ENCODE measurements around the gene ZNHIT6.

The ZNHIT6 gene

GRCh38 chr1:85672031-85672660, 36.1 kb downstream of the ZNHIT6 start:
- TF ChIP-seq YY1 (IDR thresholded peaks at IDR 0.05; ENCODE audit: low read depth), result no peak
- TF ChIP-seq, protein P1, sequence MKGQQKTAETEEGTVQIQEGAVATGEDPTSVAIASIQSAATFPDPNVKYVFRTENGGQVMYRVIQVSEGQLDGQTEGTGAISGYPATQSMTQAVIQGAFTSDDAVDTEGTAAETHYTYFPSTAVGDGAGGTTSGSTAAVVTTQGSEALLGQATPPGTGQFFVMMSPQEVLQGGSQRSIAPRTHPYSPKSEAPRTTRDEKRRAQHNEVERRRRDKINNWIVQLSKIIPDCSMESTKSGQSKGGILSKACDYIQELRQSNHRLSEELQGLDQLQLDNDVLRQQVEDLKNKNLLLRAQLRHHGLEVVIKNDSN (IDR thresholded peaks at IDR 0.05), result no peak

GRCh38 chr1:85665932-85666331, 42.3 kb downstream of the ZNHIT6 start:
- no peak for TF ChIP-seq TEAD4 (IDR thresholded peaks at IDR 0.05)
- no peak for TF ChIP-seq TCF12 (IDR thresholded peaks at IDR 0.05; ENCODE audit: low read depth)
- no peak for TF ChIP-seq YY1 (IDR thresholded peaks at IDR 0.05; ENCODE audit: low read depth)
- no peak for TF ChIP-seq NFIC (IDR thresholded peaks at IDR 0.05)
- TF ChIP-seq FOXM1 (IDR thresholded peaks at IDR 0.05; ENCODE audit: borderline replicate concordance, low read depth), result no peak
- TF ChIP-seq MAX (IDR thresholded peaks at IDR 0.05), result no peak
- TF ChIP-seq TAF1 (IDR thresholded peaks at IDR 0.05; ENCODE audit: low read depth), result no peak
- no peak for TF ChIP-seq ZBTB7A (IDR thresholded peaks at IDR 0.05; ENCODE audit: low read depth)
- no peak for TF ChIP-seq CEBPB (IDR thresholded peaks at IDR 0.05)
- no peak for TF ChIP-seq RAD21 (IDR thresholded peaks at IDR 0.05; ENCODE audit: low read depth)
- TF ChIP-seq EGR1 (IDR thresholded peaks at IDR 0.05), result no peak
- no peak for TF ChIP-seq REST (IDR thresholded peaks at IDR 0.05; ENCODE audit: low read depth)
- TF ChIP-seq, protein P1 (IDR thresholded peaks at IDR 0.05), result no peak
- TF ChIP-seq CREB1 (IDR thresholded peaks at IDR 0.05; ENCODE audit: low read depth), result no peak
- no peak for TF ChIP-seq EP300 (IDR thresholded peaks at IDR 0.05; ENCODE audit: borderline replicate concordance)

GRCh38 chr1:85663382-85663781, 44.9 kb downstream of the ZNHIT6 start:
- TF ChIP-seq CEBPB (IDR thresholded peaks at IDR 0.05) (no peak), YY1 (IDR thresholded peaks at IDR 0.05; ENCODE audit: low read depth) (no peak), REST (IDR thresholded peaks at IDR 0.05; ENCODE audit: low read depth) (no peak), FOXM1 (IDR thresholded peaks at IDR 0.05; ENCODE audit: borderline replicate concordance, low read depth) (no peak), EGR1 (IDR thresholded peaks at IDR 0.05) (no peak), ZBTB7A (IDR thresholded peaks at IDR 0.05; ENCODE audit: low read depth) (no peak), NFIC (IDR thresholded peaks at IDR 0.05) (no peak), TAF1 (IDR thresholded peaks at IDR 0.05; ENCODE audit: low read depth) (no peak), TCF12 (IDR thresholded peaks at IDR 0.05; ENCODE audit: low read depth) (no peak)
- TF ChIP-seq, protein P1 (IDR thresholded peaks at IDR 0.05), result no peak

DNA sequence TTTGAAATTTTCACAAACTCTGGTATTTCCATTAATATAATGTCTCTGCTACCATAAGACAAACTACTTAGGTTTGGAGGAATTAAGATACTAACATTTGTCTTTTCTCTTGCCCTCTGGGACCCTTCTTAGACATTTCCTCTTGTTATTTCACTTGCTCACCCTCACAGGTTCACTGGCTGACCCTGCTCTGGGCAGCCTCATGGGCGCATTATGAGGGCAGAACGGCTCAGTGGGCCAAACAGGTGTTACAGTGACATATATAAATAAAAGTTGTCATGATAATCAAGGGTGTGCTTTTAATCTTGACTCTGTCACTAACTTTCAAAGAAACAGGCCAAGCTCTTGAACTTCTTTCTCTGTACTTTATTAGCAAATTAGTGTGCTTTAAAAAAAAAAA, 46.5 kb downstream of the ZNHIT6 start:
- TF ChIP-seq EP300 (IDR thresholded peaks at IDR 0.05; ENCODE audit: borderline replicate concordance), result no peak
- no peak for TF ChIP-seq NFIC (IDR thresholded peaks at IDR 0.05)
- TF ChIP-seq TCF12 (IDR thresholded peaks at IDR 0.05; ENCODE audit: low read depth), result no peak
- TF ChIP-seq EGR1 (IDR thresholded peaks at IDR 0.05), result no peak

- TF ChIP-seq TAF1 (IDR thresholded peaks at IDR 0.05; ENCODE audit: low read depth) (no peak), RAD21 (IDR thresholded peaks at IDR 0.05; ENCODE audit: low read depth) (no peak), NFIC (IDR thresholded peaks at IDR 0.05) (no peak), CEBPB (IDR thresholded peaks at IDR 0.05) (no peak), EGR1 (IDR thresholded peaks at IDR 0.05) (no peak)
Measured at GRCh38 chr1:85660541-85660940, 47.7 kb downstream of the ZNHIT6 start.

GRCh38 chr1:85659174-85659573, 49.1 kb downstream of the ZNHIT6 start:
- no peak for TF ChIP-seq MAX (IDR thresholded peaks at IDR 0.05)
- TF ChIP-seq TEAD4 (IDR thresholded peaks at IDR 0.05), result no peak
- TF ChIP-seq TAF1 (IDR thresholded peaks at IDR 0.05; ENCODE audit: low read depth), result no peak
- TF ChIP-seq, protein P1 (IDR thresholded peaks at IDR 0.05), result no peak
- no peak for TF ChIP-seq NFIC (IDR thresholded peaks at IDR 0.05)
- no peak for TF ChIP-seq YY1 (IDR thresholded peaks at IDR 0.05; ENCODE audit: low read depth)
- no peak for TF ChIP-seq RAD21 (IDR thresholded peaks at IDR 0.05; ENCODE audit: low read depth)

All from Ishikawa (cell line).